Nephron progenitor cell (in vitro differentiated cells): ENCODE results near the gene PAQR7.
A peak's percentile ranks its signal among the peaks of the same experiment; 100 is the strongest.

Experiments
- DNase-seq: peaks from one replicate; pipeline ENCODE4 v3.0.0; 2021
- H3K27ac Mint-ChIP-seq: 2 replicates; pipeline ENCODE4 v1.8.0; 2021; ENCODE audit warnings: mild to moderate bottlenecking, moderate library complexity, mixed read lengths
- H3K27me3 Mint-ChIP-seq: 2 replicates; pipeline ENCODE4 v1.8.0; 2021; ENCODE audit warnings: mild to moderate bottlenecking, low read depth, mixed read lengths; ENCODE audit not compliant: poor library complexity
- H3K36me3 Mint-ChIP-seq: 2 replicates; pipeline ENCODE4 v1.8.0; 2021; ENCODE audit warnings: low read depth, mixed read lengths
- H3K4me1 Mint-ChIP-seq: 2 replicates; pipeline ENCODE4 v1.8.0; 2021; ENCODE audit warnings: mixed read lengths
- H3K4me3 Mint-ChIP-seq: 2 replicates; pipeline ENCODE4 v1.8.0; 2021; ENCODE audit warnings: mild to moderate bottlenecking, moderate library complexity, mixed read lengths
- H3K9me3 Mint-ChIP-seq: 2 replicates; pipeline ENCODE4 v1.8.0; 2021; ENCODE audit warnings: mild to moderate bottlenecking, moderate library complexity, mixed read lengths
- CTCF ChIP-seq: fragments of 200-600 bp; sonication (generic); IDR thresholded peaks from 2 replicates; pipeline ENCODE4 v1.5.0; 2021; ENCODE audit warnings: antibody characterized with exemption

The PAQR7 gene

GRCh38 chr1:25866288-25866687, 9.2 kb downstream of the PAQR7 start:
- peaks cover 32% of the 10 kb centered on the region for H3K36me3 Mint-ChIP-seq
- no peak for DNase-seq
- peaks cover 32% of the 10 kb centered on the region for H3K4me1 Mint-ChIP-seq
- no peak overlapping the region for H3K27ac Mint-ChIP-seq
- no peaks in the 10 kb centered on the region for H3K9me3 Mint-ChIP-seq
- no peak for TF ChIP-seq CTCF
- H3K4me3 Mint-ChIP-seq = no peak overlapping the region
- peaks cover 5% of the 10 kb centered on the region for H3K27me3 Mint-ChIP-seq

- Mint-ChIP-seq H3K4me1 (peaks cover 33% of the 10 kb centered on the region), H3K27ac (no peak overlapping the region), H3K4me3 (no peak overlapping the region), H3K36me3 (peaks cover 32% of the 10 kb centered on the region), H3K9me3 (no peaks in the 10 kb centered on the region), H3K27me3 (peaks cover 5% of the 10 kb centered on the region)
- no peak for DNase-seq
- no peak for TF ChIP-seq CTCF
Observed at GRCh38 chr1:25864434-25864833, 11.1 kb downstream of the PAQR7 start.

- H3K9me3 Mint-ChIP-seq = no peaks in the 10 kb centered on the region
- TF ChIP-seq CTCF = no peak
- no peak overlapping the region for H3K4me3 Mint-ChIP-seq
- no peak for DNase-seq
- H3K27me3 Mint-ChIP-seq = peaks cover 5% of the 10 kb centered on the region
- peaks cover 32% of the 10 kb centered on the region for H3K36me3 Mint-ChIP-seq
- peaks cover 41% of the 10 kb centered on the region for H3K4me1 Mint-ChIP-seq
- peak overlapping the region; percentile 9 for H3K27ac Mint-ChIP-seq
Observed at GRCh38 chr1:25863486-25864262, 11.8 kb downstream of the PAQR7 start.

- peaks cover 5% of the 10 kb centered on the region for H3K27me3 Mint-ChIP-seq
- peaks cover 32% of the 10 kb centered on the region for H3K36me3 Mint-ChIP-seq
- no peaks in the 10 kb centered on the region for H3K9me3 Mint-ChIP-seq
- no peak for DNase-seq
- no peak overlapping the region for H3K4me3 Mint-ChIP-seq
- H3K4me1 Mint-ChIP-seq = peaks cover 45% of the 10 kb centered on the region
- no peak for TF ChIP-seq CTCF
- H3K27ac Mint-ChIP-seq = peak overlapping the region; percentile 64
Observed at GRCh38 chr1:25862785-25863485, 12.6 kb downstream of the PAQR7 start.

GRCh38 chr1:25861316-25862286, 13.9 kb downstream of the PAQR7 start:
- DNase-seq = peak; percentile 24
- H3K4me1 Mint-ChIP-seq = peaks cover 40% of the 10 kb centered on the region
- H3K9me3 Mint-ChIP-seq = no peaks in the 10 kb centered on the region
- H3K4me3 Mint-ChIP-seq = peak overlapping the region; percentile 77
- H3K36me3 Mint-ChIP-seq = peaks cover 26% of the 10 kb centered on the region
- no peak for TF ChIP-seq CTCF
- peak overlapping the region; percentile 83 for H3K27ac Mint-ChIP-seq
- peaks cover 7% of the 10 kb centered on the region for H3K27me3 Mint-ChIP-seq
